ENCODE measurements around the gene CXCL3. TPM values are rescaled to one million over a fixed set of nuclear protein-coding genes. Genes with fewer than 3 reads are reported as not detected.

CXCL3 gene
- total RNA-seq, 1 donor from 2014 or later = 1.7 TPM

- no peak overlapping the region for H3K27ac Mint-ChIP-seq (ENCODE audit: unreplicated experiment)
Measured at GRCh38 chr4:74004668-74005067, 33.8 kb downstream of the CXCL3 start.

GRCh38 chr4:74000301-74000700 is 38.2 kb downstream of the CXCL3 start:
- H3K27me3 Mint-ChIP-seq (ENCODE audit: unreplicated experiment) = peaks cover 36% of the 10 kb centered on the region
- peaks cover 5% of the 10 kb centered on the region for H3K9me3 Mint-ChIP-seq (ENCODE audit: unreplicated experiment)
- TF ChIP-seq CTCF (IDR thresholded peaks at IDR 0.05) = no peak
- H3K4me1 Mint-ChIP-seq (ENCODE audit: unreplicated experiment) = peaks cover 12% of the 10 kb centered on the region
- no peaks in the 10 kb centered on the region for H3K36me3 Mint-ChIP-seq (ENCODE audit: unreplicated experiment)
- H3K4me3 Mint-ChIP-seq (ENCODE audit: unreplicated experiment) = no peak overlapping the region
- DNase-seq (ENCODE audit: extremely low spot score, unreplicated experiment) = no peak
- no peak overlapping the region for H3K27ac Mint-ChIP-seq (ENCODE audit: unreplicated experiment)

More at GRCh38 chr4:74004668-74005067, 33.8 kb downstream of the CXCL3 start:
- H3K9me3 Mint-ChIP-seq (ENCODE audit: unreplicated experiment) = peaks cover 6% of the 10 kb centered on the region
- peaks cover 5% of the 10 kb centered on the region for H3K4me1 Mint-ChIP-seq (ENCODE audit: unreplicated experiment)
- TF ChIP-seq CTCF (IDR thresholded peaks at IDR 0.05) = no peak
- no peaks in the 10 kb centered on the region for H3K36me3 Mint-ChIP-seq (ENCODE audit: unreplicated experiment)
- peaks cover 10% of the 10 kb centered on the region for H3K27me3 Mint-ChIP-seq (ENCODE audit: unreplicated experiment)
- no peak overlapping the region for H3K4me3 Mint-ChIP-seq (ENCODE audit: unreplicated experiment)
- no peak for DNase-seq (ENCODE audit: extremely low spot score, unreplicated experiment)

GRCh38 chr4:73998040-73999011 is 40.2 kb downstream of the CXCL3 start, which contains the start of gene CXCL5:
CXCL5 (minus strand) TSS chr4:73998677; CDS start chr4:73998581, 96 bp downstream.
- no peaks in the 10 kb centered on the region for H3K36me3 Mint-ChIP-seq (ENCODE audit: unreplicated experiment)
- peaks cover 12% of the 10 kb centered on the region for H3K4me1 Mint-ChIP-seq (ENCODE audit: unreplicated experiment)
- peaks cover 5% of the 10 kb centered on the region for H3K9me3 Mint-ChIP-seq (ENCODE audit: unreplicated experiment)
- DNase-seq (ENCODE audit: extremely low spot score, unreplicated experiment) = no peak
- peaks cover 40% of the 10 kb centered on the region for H3K27me3 Mint-ChIP-seq (ENCODE audit: unreplicated experiment)
- H3K27ac Mint-ChIP-seq (ENCODE audit: unreplicated experiment) = no peak within 1 kb of the TSS
- peak within 1 kb of the TSS; percentile 69 for H3K4me3 Mint-ChIP-seq (ENCODE audit: unreplicated experiment)
- peak; percentile 27 for TF ChIP-seq CTCF (IDR thresholded peaks at IDR 0.05)

DNA sequence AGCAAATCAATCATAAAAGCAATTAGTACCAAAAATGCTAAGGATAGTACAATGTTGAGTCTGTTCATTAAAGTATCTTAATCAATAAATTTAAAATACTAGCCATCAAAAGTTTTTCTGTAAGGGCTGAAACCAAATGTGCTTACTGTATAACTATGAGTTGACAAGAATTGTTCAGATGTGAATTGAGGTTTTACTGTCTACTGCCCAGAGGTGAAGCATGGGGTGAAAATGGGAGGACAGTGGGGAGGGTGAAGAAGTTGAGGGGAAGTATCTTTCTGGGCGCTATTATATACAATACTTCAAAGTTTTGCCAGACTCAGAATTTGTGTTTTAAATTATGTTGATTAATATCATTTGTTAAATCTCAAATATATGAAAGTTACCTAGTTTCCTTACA is 46.4 kb downstream of the CXCL3 start:
- no peak for DNase-seq (ENCODE audit: extremely low spot score, unreplicated experiment)
- Mint-ChIP-seq H3K36me3 (ENCODE audit: unreplicated experiment) (no peaks in the 10 kb centered on the region), H3K27me3 (ENCODE audit: unreplicated experiment) (peaks cover 56% of the 10 kb centered on the region), H3K4me1 (ENCODE audit: unreplicated experiment) (no peaks in the 10 kb centered on the region), H3K27ac (ENCODE audit: unreplicated experiment) (no peak overlapping the region), H3K4me3 (ENCODE audit: unreplicated experiment) (no peak overlapping the region), H3K9me3 (ENCODE audit: unreplicated experiment) (no peaks in the 10 kb centered on the region)
- TF ChIP-seq CTCF (IDR thresholded peaks at IDR 0.05) = no peak

- no peak for DNase-seq (ENCODE audit: extremely low spot score, unreplicated experiment)
- no peak overlapping the region for H3K4me3 Mint-ChIP-seq (ENCODE audit: unreplicated experiment)
- H3K4me1 Mint-ChIP-seq (ENCODE audit: unreplicated experiment) = no peaks in the 10 kb centered on the region
- H3K36me3 Mint-ChIP-seq (ENCODE audit: unreplicated experiment) = no peaks in the 10 kb centered on the region
- no peaks in the 10 kb centered on the region for H3K9me3 Mint-ChIP-seq (ENCODE audit: unreplicated experiment)
- H3K27me3 Mint-ChIP-seq (ENCODE audit: unreplicated experiment) = peaks cover 59% of the 10 kb centered on the region
- no peak for TF ChIP-seq CTCF (IDR thresholded peaks at IDR 0.05)
- no peak overlapping the region for H3K27ac Mint-ChIP-seq (ENCODE audit: unreplicated experiment)
Measured at GRCh38 chr4:73991742-73992000, 46.8 kb downstream of the CXCL3 start.
